ENCODE results near the gene ZIM2. TPM values are rescaled to one million over a fixed set of nuclear protein-coding genes. Genes with fewer than 3 reads are reported as not detected.

Gene ZIM2
- total RNA-seq, 1 donor: not detected

- DNase-seq (ENCODE audit: low read depth): no peak
- no peak for TF ChIP-seq CTCF (IDR thresholded peaks at IDR 0.05; ENCODE audit: insufficient read depth, low read depth, low read length)
- H3K4me3 ChIP-seq (ENCODE audit: low read depth, low read length): no peak overlapping the region
Observed at GRCh38 chr19:56764196-56764695, 76.3 kb downstream of the ZIM2 start.

- no peak overlapping the region for H3K4me3 ChIP-seq (ENCODE audit: low read depth, low read length)
- no peak for DNase-seq (ENCODE audit: low read depth)
- no peak for TF ChIP-seq CTCF (IDR thresholded peaks at IDR 0.05; ENCODE audit: insufficient read depth, low read depth, low read length)
Observed at GRCh38 chr19:56760842-56761241, 79.7 kb downstream of the ZIM2 start.

GRCh38 chr19:56759531-56759930 lies 81.0 kb downstream of the ZIM2 start:
- no peak for DNase-seq (ENCODE audit: low read depth)
- H3K4me3 ChIP-seq (ENCODE audit: low read depth, low read length): no peak overlapping the region
- TF ChIP-seq CTCF (IDR thresholded peaks at IDR 0.05; ENCODE audit: insufficient read depth, low read depth, low read length): no peak

GRCh38 chr19:56751078-56751489 lies 89.4 kb downstream of the ZIM2 start:
- no peak for DNase-seq (ENCODE audit: low read depth)
- no peak for TF ChIP-seq CTCF (IDR thresholded peaks at IDR 0.05; ENCODE audit: insufficient read depth, low read depth, low read length)
- H3K4me3 ChIP-seq (ENCODE audit: low read depth, low read length): no peak overlapping the region

- DNase-seq (ENCODE audit: low read depth): no peak
- no peak for TF ChIP-seq CTCF (IDR thresholded peaks at IDR 0.05; ENCODE audit: insufficient read depth, low read depth, low read length)
- H3K4me3 ChIP-seq (ENCODE audit: low read depth, low read length): no peak overlapping the region
Observed at GRCh38 chr19:56750658-56751057, 89.9 kb downstream of the ZIM2 start.

- peak; percentile 6 for DNase-seq (ENCODE audit: low read depth)
- H3K4me3 ChIP-seq (ENCODE audit: low read depth, low read length): no peak overlapping the region
- peak; percentile 20 for TF ChIP-seq CTCF (IDR thresholded peaks at IDR 0.05; ENCODE audit: insufficient read depth, low read depth, low read length)
Observed at GRCh38 chr19:56748378-56748777, 92.1 kb downstream of the ZIM2 start.

- no peak overlapping the region for H3K4me3 ChIP-seq (ENCODE audit: low read depth, low read length)
- no peak for DNase-seq (ENCODE audit: low read depth)
- no peak for TF ChIP-seq CTCF (IDR thresholded peaks at IDR 0.05; ENCODE audit: insufficient read depth, low read depth, low read length)
Observed at GRCh38 chr19:56746367-56746766, 94.2 kb downstream of the ZIM2 start.

Data from fibroblast of villous mesenchyme (primary cell).